ENCODE data around the gene GDNF.

DNA sequence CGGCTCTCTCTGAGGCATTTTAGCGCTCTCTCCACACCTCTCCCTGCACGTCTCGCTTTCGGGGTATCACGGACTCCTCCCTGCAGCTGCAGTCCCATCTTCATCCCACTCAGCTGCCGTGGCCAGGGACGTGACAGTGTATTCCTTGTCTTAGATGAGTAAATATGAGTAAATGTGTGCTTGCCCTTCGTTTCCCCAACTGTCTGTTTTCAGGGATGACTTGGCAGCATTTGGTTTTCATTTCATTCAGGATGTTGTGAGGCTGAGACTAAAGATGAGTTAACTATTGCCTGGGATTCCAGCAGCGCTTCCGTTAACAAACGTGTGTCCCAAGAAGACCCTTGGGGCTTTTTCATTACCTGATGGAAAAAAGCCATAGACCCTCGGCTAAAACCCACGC, 29.5 kb downstream of the GDNF start:
- TF ChIP-seq, protein P1, sequence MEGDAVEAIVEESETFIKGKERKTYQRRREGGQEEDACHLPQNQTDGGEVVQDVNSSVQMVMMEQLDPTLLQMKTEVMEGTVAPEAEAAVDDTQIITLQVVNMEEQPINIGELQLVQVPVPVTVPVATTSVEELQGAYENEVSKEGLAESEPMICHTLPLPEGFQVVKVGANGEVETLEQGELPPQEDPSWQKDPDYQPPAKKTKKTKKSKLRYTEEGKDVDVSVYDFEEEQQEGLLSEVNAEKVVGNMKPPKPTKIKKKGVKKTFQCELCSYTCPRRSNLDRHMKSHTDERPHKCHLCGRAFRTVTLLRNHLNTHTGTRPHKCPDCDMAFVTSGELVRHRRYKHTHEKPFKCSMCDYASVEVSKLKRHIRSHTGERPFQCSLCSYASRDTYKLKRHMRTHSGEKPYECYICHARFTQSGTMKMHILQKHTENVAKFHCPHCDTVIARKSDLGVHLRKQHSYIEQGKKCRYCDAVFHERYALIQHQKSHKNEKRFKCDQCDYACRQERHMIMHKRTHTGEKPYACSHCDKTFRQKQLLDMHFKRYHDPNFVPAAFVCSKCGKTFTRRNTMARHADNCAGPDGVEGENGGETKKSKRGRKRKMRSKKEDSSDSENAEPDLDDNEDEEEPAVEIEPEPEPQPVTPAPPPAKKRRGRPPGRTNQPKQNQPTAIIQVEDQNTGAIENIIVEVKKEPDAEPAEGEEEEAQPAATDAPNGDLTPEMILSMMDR (IDR thresholded peaks at IDR 0.05) = no peak
- no peak for TF ChIP-seq POLR2A (IDR thresholded peaks at IDR 0.05)

Data from lower leg skin (tissue), 3 donors.